Endodermal cell (in vitro differentiated cells): ENCODE data around the gene MMS19. TPM values are rescaled to one million over a fixed set of nuclear protein-coding genes. Genes with fewer than 3 reads are reported as not detected.

Experiments
- DNase-seq: peaks from one replicate; pipeline ENCODE4 v3.0.0-alpha.2; 2017
- H3K27ac ChIP-seq: 2 replicates; pipeline ENCODE4 v1.5.1; 2013; ENCODE audit warnings: mild to moderate bottlenecking, low read depth, low read length, moderate library complexity
- H3K27me3 ChIP-seq: 2 replicates; pipeline ENCODE4 v1.6.1; 2013; ENCODE audit warnings: mild to moderate bottlenecking, low read length, moderate library complexity; ENCODE audit not compliant: insufficient read depth, control insufficient read depth, poor library complexity, severe bottlenecking
- H3K36me3 ChIP-seq: 2 replicates; pipeline ENCODE4 v1.7.0; 2013; ENCODE audit warnings: mild to moderate bottlenecking, low read length, moderate library complexity; ENCODE audit not compliant: control insufficient read depth, insufficient read depth
- H3K4me1 ChIP-seq: one replicate; pipeline ENCODE4 v1.7.0; 2013; ENCODE audit warnings: low read length; ENCODE audit not compliant: control insufficient read depth, insufficient read depth
- H3K4me3 ChIP-seq: 2 replicates; pipeline ENCODE4 v1.5.1; 2013; ENCODE audit warnings: mild to moderate bottlenecking, low read length, moderate library complexity
- H3K9ac ChIP-seq: 2 replicates; pipeline ENCODE4 v1.6.1; 2013; ENCODE audit warnings: mild to moderate bottlenecking, low read length, moderate library complexity; ENCODE audit not compliant: poor library complexity, severe bottlenecking; ENCODE audit errors: extremely low read depth
- H3K9me3 ChIP-seq: 2 replicates; pipeline ENCODE4 v1.6.1; 2013; ENCODE audit warnings: mild to moderate bottlenecking, low read length, moderate library complexity; ENCODE audit not compliant: control insufficient read depth
- H3K27ac Mint-ChIP-seq: 2 replicates; pipeline ENCODE4 v1.8.0; 2020; ENCODE audit warnings: mixed read lengths
- H3K27me3 Mint-ChIP-seq: 2 replicates; pipeline ENCODE4 v1.8.0; 2021; ENCODE audit warnings: mild to moderate bottlenecking, mixed read lengths; ENCODE audit not compliant: insufficient read depth
- H3K36me3 Mint-ChIP-seq: 2 replicates; pipeline ENCODE4 v1.8.0; 2020; ENCODE audit warnings: low read depth, mixed read lengths
- H3K4me1 Mint-ChIP-seq: 2 replicates; pipeline ENCODE4 v1.8.0; 2020; ENCODE audit warnings: mixed read lengths
- H3K4me3 Mint-ChIP-seq: 2 replicates; pipeline ENCODE4 v1.8.0; 2020; ENCODE audit warnings: mild to moderate bottlenecking, moderate library complexity, mixed read lengths
- H3K9me3 Mint-ChIP-seq: 2 replicates; pipeline ENCODE4 v1.8.0; 2020; ENCODE audit warnings: mild to moderate bottlenecking, mixed read lengths
- WGBS, 2 experiments: methylation state at CpG; one replicate each; pipeline versions ENCODE4 v1.1.5 to v1.1.7; 2013; ENCODE audit warnings: missing lambda C conversion rate in 2 of 2, mixed read lengths in 1 of 2; ENCODE audit not compliant: insufficient coverage in 1 of 2, insufficient read length in 1 of 2; 5-methylcytosine and 5-hydroxymethylcytosine counted together
- total RNA-seq, 2 donors: library from RNA; stranded (reverse); fragmentation: NEBNext Ultra II Directional in 1 of 2; extraction: Animal tissue kit (Norgen Biotek cat#: 25700) in 1 of 2; gene quantifications; 2 replicates in 1 of 2; 3 replicates in 1 of 2; pipeline ENCODE4 v1.2.1, GENCODE V29; 2021
- TF ChIP-seq, protein P1 (sequence below): fragments of 200-600 bp; sonication (generic); conservative IDR thresholded peaks from 2 replicates; pipeline ENCODE4 v1.5.0; 2021; ENCODE audit warnings: antibody characterized with exemption, mild to moderate bottlenecking

MMS19 gene
- total RNA-seq, 2 donors from 2014 or later = 84.2 to 98.8 TPM

GRCh38 chr10:97509120-97509680, 11.0 kb upstream of the MMS19 start:
- Histone ChIP-seq H3K4me1 (peaks cover 7% of the 10 kb centered on the region), H3K9ac (no peak overlapping the region), H3K27ac (no peak overlapping the region), H3K27me3 (no peaks in the 10 kb centered on the region), H3K9me3 (no peaks in the 10 kb centered on the region), H3K36me3 (no peaks in the 10 kb centered on the region), H3K4me3 (no peak overlapping the region)
- no peak for DNase-seq
- WGBS, 2 experiments = 92% methylated on average over 8 of the region's 8 CpGs
- TF ChIP-seq, protein P1, sequence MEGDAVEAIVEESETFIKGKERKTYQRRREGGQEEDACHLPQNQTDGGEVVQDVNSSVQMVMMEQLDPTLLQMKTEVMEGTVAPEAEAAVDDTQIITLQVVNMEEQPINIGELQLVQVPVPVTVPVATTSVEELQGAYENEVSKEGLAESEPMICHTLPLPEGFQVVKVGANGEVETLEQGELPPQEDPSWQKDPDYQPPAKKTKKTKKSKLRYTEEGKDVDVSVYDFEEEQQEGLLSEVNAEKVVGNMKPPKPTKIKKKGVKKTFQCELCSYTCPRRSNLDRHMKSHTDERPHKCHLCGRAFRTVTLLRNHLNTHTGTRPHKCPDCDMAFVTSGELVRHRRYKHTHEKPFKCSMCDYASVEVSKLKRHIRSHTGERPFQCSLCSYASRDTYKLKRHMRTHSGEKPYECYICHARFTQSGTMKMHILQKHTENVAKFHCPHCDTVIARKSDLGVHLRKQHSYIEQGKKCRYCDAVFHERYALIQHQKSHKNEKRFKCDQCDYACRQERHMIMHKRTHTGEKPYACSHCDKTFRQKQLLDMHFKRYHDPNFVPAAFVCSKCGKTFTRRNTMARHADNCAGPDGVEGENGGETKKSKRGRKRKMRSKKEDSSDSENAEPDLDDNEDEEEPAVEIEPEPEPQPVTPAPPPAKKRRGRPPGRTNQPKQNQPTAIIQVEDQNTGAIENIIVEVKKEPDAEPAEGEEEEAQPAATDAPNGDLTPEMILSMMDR = no peak
- Mint-ChIP-seq H3K4me3 (no peak overlapping the region), H3K27ac (no peak overlapping the region), H3K9me3 (no peaks in the 10 kb centered on the region), H3K4me1 (peaks cover 13% of the 10 kb centered on the region), H3K27me3 (no peaks in the 10 kb centered on the region), H3K36me3 (no peaks in the 10 kb centered on the region)

- Mint-ChIP-seq H3K4me3 (no peak overlapping the region), H3K36me3 (no peaks in the 10 kb centered on the region), H3K27me3 (no peaks in the 10 kb centered on the region), H3K27ac (peak overlapping the region; percentile 81), H3K4me1 (peaks cover 13% of the 10 kb centered on the region), H3K9me3 (no peaks in the 10 kb centered on the region)
- Histone ChIP-seq H3K9me3 (no peaks in the 10 kb centered on the region), H3K4me3 (no peak overlapping the region), H3K27ac (no peak overlapping the region), H3K9ac (no peak overlapping the region), H3K4me1 (peaks cover 7% of the 10 kb centered on the region), H3K36me3 (no peaks in the 10 kb centered on the region), H3K27me3 (no peaks in the 10 kb centered on the region)
- 50% methylated on average over 1 of the region's 1 CpG; no CpG with 5 or more reads in 1 of the 2 experiments for WGBS, 2 experiments
- TF ChIP-seq, protein P1 = no peak
- no peak for DNase-seq
Observed at GRCh38 chr10:97508342-97508741, 10.1 kb upstream of the MMS19 start.

- no peak overlapping the region for H3K9ac ChIP-seq
- no peak for DNase-seq
- H3K27me3 Mint-ChIP-seq = peaks cover 2% of the 10 kb centered on the region
- TF ChIP-seq, protein P1 = no peak
- H3K9me3 Mint-ChIP-seq = no peaks in the 10 kb centered on the region
- WGBS, 2 experiments = 83 to 93% methylated on average over 3 of the region's 3 CpGs
- peaks cover 2% of the 10 kb centered on the region for H3K36me3 Mint-ChIP-seq
- H3K4me3 ChIP-seq = no peak overlapping the region
- no peaks in the 10 kb centered on the region for H3K9me3 ChIP-seq
- peaks cover 7% of the 10 kb centered on the region for H3K4me1 ChIP-seq
- H3K27ac Mint-ChIP-seq = no peak overlapping the region
- H3K27ac ChIP-seq = no peak overlapping the region
- no peaks in the 10 kb centered on the region for H3K36me3 ChIP-seq
- peaks cover 20% of the 10 kb centered on the region for H3K4me1 Mint-ChIP-seq
- peaks cover 1% of the 10 kb centered on the region for H3K27me3 ChIP-seq
- no peak overlapping the region for H3K4me3 Mint-ChIP-seq
Observed at GRCh38 chr10:97506199-97506991, 8.2 kb upstream of the MMS19 start.
